Measurements from ENCODE around the gene CTSL.

DNA sequence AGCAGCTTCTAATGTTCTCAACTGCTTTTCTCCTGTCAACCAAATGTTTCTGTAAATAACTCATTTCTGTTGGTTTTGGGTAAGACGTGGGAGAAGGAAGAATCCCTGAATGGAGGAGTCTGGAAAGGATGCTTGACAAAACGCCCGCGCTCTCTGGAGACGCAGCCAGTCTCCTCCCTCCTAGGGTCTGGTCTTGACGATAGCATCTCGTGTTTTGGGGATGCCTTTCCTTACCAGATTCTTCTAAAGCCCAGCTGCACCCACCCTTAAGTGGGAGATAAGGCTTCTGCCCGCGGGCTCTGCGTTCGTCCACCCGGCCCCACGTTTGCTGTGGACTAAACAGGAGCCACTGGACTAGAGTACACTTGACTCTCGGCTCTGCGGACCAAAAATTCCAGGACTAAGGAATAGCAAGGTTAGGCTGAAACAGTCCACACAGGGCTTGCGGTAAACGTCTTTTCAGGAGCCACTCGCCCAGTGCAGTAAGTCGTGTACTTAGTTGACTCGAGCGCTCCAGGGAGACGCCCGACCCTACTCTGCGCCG is 491 bp upstream of the CTSL start:
- no peak for TF ChIP-seq EZH2 (IDR thresholded peaks at IDR 0.05; ENCODE audit: borderline replicate concordance, low read depth, low read length, severe bottlenecking)
- TF ChIP-seq, protein P1, sequence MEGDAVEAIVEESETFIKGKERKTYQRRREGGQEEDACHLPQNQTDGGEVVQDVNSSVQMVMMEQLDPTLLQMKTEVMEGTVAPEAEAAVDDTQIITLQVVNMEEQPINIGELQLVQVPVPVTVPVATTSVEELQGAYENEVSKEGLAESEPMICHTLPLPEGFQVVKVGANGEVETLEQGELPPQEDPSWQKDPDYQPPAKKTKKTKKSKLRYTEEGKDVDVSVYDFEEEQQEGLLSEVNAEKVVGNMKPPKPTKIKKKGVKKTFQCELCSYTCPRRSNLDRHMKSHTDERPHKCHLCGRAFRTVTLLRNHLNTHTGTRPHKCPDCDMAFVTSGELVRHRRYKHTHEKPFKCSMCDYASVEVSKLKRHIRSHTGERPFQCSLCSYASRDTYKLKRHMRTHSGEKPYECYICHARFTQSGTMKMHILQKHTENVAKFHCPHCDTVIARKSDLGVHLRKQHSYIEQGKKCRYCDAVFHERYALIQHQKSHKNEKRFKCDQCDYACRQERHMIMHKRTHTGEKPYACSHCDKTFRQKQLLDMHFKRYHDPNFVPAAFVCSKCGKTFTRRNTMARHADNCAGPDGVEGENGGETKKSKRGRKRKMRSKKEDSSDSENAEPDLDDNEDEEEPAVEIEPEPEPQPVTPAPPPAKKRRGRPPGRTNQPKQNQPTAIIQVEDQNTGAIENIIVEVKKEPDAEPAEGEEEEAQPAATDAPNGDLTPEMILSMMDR (IDR thresholded peaks at IDR 0.05; ENCODE audit: borderline replicate concordance, extremely low read depth, low read length, poor library complexity, severe bottlenecking): no peak

Data from DND-41 (cell line).